Testis (tissue), 3 donors: ENCODE measurements around the gene MYH3. TPM values are rescaled to one million over a fixed set of nuclear protein-coding genes. Genes with fewer than 3 reads are reported as not detected.
A peak's percentile ranks its signal among the peaks of the same experiment; 100 is the strongest.

ENCODE experiments used
- DNase-seq: peaks from one replicate; pipeline ENCODE4 v3.0.0-alpha.2; 2019
- H3K27ac ChIP-seq, 2 donors: fragments of 200-600 bp; sonication (generic); one replicate each; pipeline ENCODE4 v1.5.1; 2019
- H3K27me3 ChIP-seq: fragments of 200-600 bp; sonication (generic); one replicate; pipeline ENCODE4 v1.5.1; 2019
- H3K36me3 ChIP-seq: fragments of 200-600 bp; sonication (generic); one replicate; pipeline ENCODE4 v1.5.1; 2017; ENCODE audit warnings: low read depth; ENCODE audit errors: missing control alignments
- H3K4me1 ChIP-seq: fragments of 200-600 bp; sonication (generic); one replicate; pipeline ENCODE4 v1.5.1; 2019
- H3K4me3 ChIP-seq, 2 donors: fragments of 200-600 bp; sonication (generic); one replicate each; pipeline ENCODE4 v1.5.1; 2017 to 2019
- H3K9me3 ChIP-seq: fragments of 200-600 bp; sonication (generic); one replicate; pipeline ENCODE4 v1.5.1; 2017
- CTCF ChIP-seq, 3 experiments: fragments of 450-650 bp in 2 of 3; fragments of 200-600 bp in 1 of 3; sonication (generic) in 1 of 3; IDR thresholded peaks; one replicate each; pipeline ENCODE4 v1.5.1; 2016 to 2019; ENCODE audit warnings: antibody characterized with exemption in 3 of 3, mild to moderate bottlenecking in 2 of 3, moderate library complexity in 1 of 3
- POLR2A ChIP-seq: fragments of 450-650 bp; IDR thresholded peaks from one replicate; pipeline ENCODE4 v1.6.1; 2017; ENCODE audit warnings: antibody characterized with exemption, mild to moderate bottlenecking, moderate library complexity
- WGBS, 2 donors: methylation state at CpG; one replicate each; pipeline ENCODE4 v1.1.5; 2018; 5-methylcytosine and 5-hydroxymethylcytosine counted together
- intact Hi-C: fragments of 100-400 bp; cut with DNase I; formaldehyde crosslinking; loops from one replicate; pipeline ENCODE4 v1.15.1; 2023; ENCODE audit warnings: low total_unique reads
- polyA plus RNA-seq: library from polyadenylated mRNA; stranded (reverse); fragments of 350-450 nt; fragmentation: Illumina TruSeq; extraction: RNeasy Lipid Tissue Mini Kit (QIAGEN cat#74804); gene quantifications from one replicate; pipeline ENCODE4 v1.2.3, GENCODE V29; 2014; ENCODE audit warnings: low read depth, low replicate concordance; ENCODE audit not compliant: insufficient read depth
- total RNA-seq, 2 donors: library from RNA; depleted of rRNA; stranded (reverse); fragments of >200 nt; gene quantifications; one replicate each; pipeline ENCODE4 v1.2.3, GENCODE V29; 2016

The MYH3 gene
- total and polyA plus RNA-seq, 3 donors from 2014 or later, result 18.1 to 35.3 (median 19.3) TPM

- 67 to 69% methylated on average over 6 of the region's 6 CpGs for WGBS, 2 donors
- DNase-seq, result peak; percentile 68
- intact Hi-C loops, result loop anchor here (5.0 to 10.0 kb wide), 2 partner anchors 287 to 690 kb away; no protein-coding TSS in a partner anchor
Observed at GRCh38 chr17:10614536-10615155, 42.5 kb downstream of the MYH3 start.

GRCh38 chr17:10613775-10614513 lies 43.2 kb downstream of the MYH3 start:
- H3K4me1 ChIP-seq, result no peaks in the 10 kb centered on the region
- 82 to 85% methylated on average over 16 of the region's 16 CpGs for WGBS, 2 donors
- no peak for TF ChIP-seq POLR2A
- TF ChIP-seq CTCF (IDR thresholded peaks at IDR 0.05), result no peak
- H3K27me3 ChIP-seq, result no peaks in the 10 kb centered on the region
- no peak overlapping the region for H3K27ac ChIP-seq
- no peak for DNase-seq
- H3K36me3 ChIP-seq, result no peaks in the 10 kb centered on the region
- no peak overlapping the region for H3K4me3 ChIP-seq
- intact Hi-C loops, result loop anchor here (10.0 kb wide), 1 partner anchor 689 kb away; no protein-coding TSS in a partner anchor
- H3K9me3 ChIP-seq, result no peaks in the 10 kb centered on the region

More at GRCh38 chr17:10614536-10615155, 42.5 kb downstream of the MYH3 start:
- Histone ChIP-seq H3K36me3 (no peaks in the 10 kb centered on the region), H3K4me3 (no peak overlapping the region), H3K9me3 (no peaks in the 10 kb centered on the region), H3K27me3 (no peaks in the 10 kb centered on the region), H3K4me1 (no peaks in the 10 kb centered on the region), H3K27ac (no peak overlapping the region)
- TF ChIP-seq CTCF (IDR thresholded peaks at IDR 0.05), result peak; percentile 38 to 77 (median 65)
- no peak for TF ChIP-seq POLR2A

- H3K27me3 ChIP-seq, result peaks cover 2% of the 10 kb centered on the region
- no peaks in the 10 kb centered on the region for H3K4me1 ChIP-seq
- no peak for TF ChIP-seq POLR2A
- TF ChIP-seq CTCF (IDR thresholded peaks at IDR 0.05), result no peak
- H3K4me3 ChIP-seq, result no peak overlapping the region
- no peaks in the 10 kb centered on the region for H3K9me3 ChIP-seq
- intact Hi-C loops, result loop anchor here (10.0 kb wide), 1 partner anchor 688 kb away; no protein-coding TSS in a partner anchor
- WGBS, 2 donors, result 77% methylated on average over 6 of the region's 6 CpGs
- DNase-seq, result no peak
- no peaks in the 10 kb centered on the region for H3K36me3 ChIP-seq
- no peak overlapping the region for H3K27ac ChIP-seq
Observed at GRCh38 chr17:10612957-10613744, 44.0 kb downstream of the MYH3 start.

- no peak overlapping the region for H3K27ac ChIP-seq
- no peak overlapping the region for H3K4me3 ChIP-seq
- no peaks in the 10 kb centered on the region for H3K36me3 ChIP-seq
- H3K9me3 ChIP-seq, result no peaks in the 10 kb centered on the region
- no peak for TF ChIP-seq CTCF (IDR thresholded peaks at IDR 0.05)
- no peak for TF ChIP-seq POLR2A
- WGBS, 2 donors, result 60 to 70% methylated on average over 8 of the region's 8 CpGs
- no peak for DNase-seq
- no peaks in the 10 kb centered on the region for H3K4me1 ChIP-seq
- peaks cover 2% of the 10 kb centered on the region for H3K27me3 ChIP-seq
- intact Hi-C loops, result loop anchor here (10.0 kb wide), 1 partner anchor 686 kb away; no protein-coding TSS in a partner anchor
Observed at GRCh38 chr17:10610884-10611283, 46.2 kb downstream of the MYH3 start.
